Coronary artery (tissue), 2 donors: ENCODE data around the gene TGFBR3L.
"Not testable (repeated sequence)": the region's sequence is repeated elsewhere in the genome, so short reads cannot be mapped to it uniquely, and the experiment has no call there.

Experiments
- DNase-seq: peaks from one replicate; pipeline ENCODE4 v3.0.0-alpha.2; 2017; ENCODE audit warnings: low spot score
- H3K27ac ChIP-seq, 2 donors: fragments of 200-600 bp; sonication (generic); one replicate each; pipeline ENCODE4 v1.5.1; 2016 to 2019
- H3K4me3 ChIP-seq: fragments of 200-600 bp; sonication (generic); 2 replicates; pipeline ENCODE4 v1.5.1; 2016; ENCODE audit warnings: mild to moderate bottlenecking, moderate library complexity
- CTCF ChIP-seq: fragments of 200-600 bp; sonication (generic); IDR thresholded peaks from one replicate; pipeline ENCODE4 v1.5.1; 2019; ENCODE audit warnings: antibody characterized with exemption

The TGFBR3L gene

GRCh38 chr19:7888826-7889217 is 25.8 kb upstream of the TGFBR3L start:
- H3K4me3 ChIP-seq = peak overlapping the region; percentile 62
- no peak for TF ChIP-seq CTCF
- H3K27ac ChIP-seq = no peak overlapping the region
- DNase-seq = no peak

- H3K27ac ChIP-seq, H3K4me3 ChIP-seq, DNase-seq: not testable (repeated sequence)
Measured at GRCh38 chr19:7893362-7894101, 21.1 kb upstream of the TGFBR3L start.

- H3K27ac ChIP-seq = no peak overlapping the region
- no peak for TF ChIP-seq CTCF
- DNase-seq = no peak
- no peak overlapping the region for H3K4me3 ChIP-seq
Measured at GRCh38 chr19:7894612-7895309, 19.9 kb upstream of the TGFBR3L start.

GRCh38 chr19:7895565-7895964 is 19.1 kb upstream of the TGFBR3L start:
- no peak for DNase-seq
- Histone ChIP-seq H3K4me3 (no peak overlapping the region), H3K27ac (no peak overlapping the region)
- no peak for TF ChIP-seq CTCF

GRCh38 chr19:7897292-7897691 is 17.3 kb upstream of the TGFBR3L start:
- no peak overlapping the region for H3K4me3 ChIP-seq
- DNase-seq = no peak
- H3K27ac ChIP-seq = no peak overlapping the region
- no peak for TF ChIP-seq CTCF

- DNase-seq = no peak
- no peak for TF ChIP-seq CTCF
- H3K27ac ChIP-seq = no peak overlapping the region
Measured at GRCh38 chr19:7898967-7899366, 15.7 kb upstream of the TGFBR3L start.

GRCh38 chr19:7899751-7900378 is 14.8 kb upstream of the TGFBR3L start:
- DNase-seq = no peak
- no peak overlapping the region for H3K4me3 ChIP-seq
- no peak for TF ChIP-seq CTCF
- no peak overlapping the region for H3K27ac ChIP-seq

More at GRCh38 chr19:7898967-7899366, 15.7 kb upstream of the TGFBR3L start:
- no peak overlapping the region for H3K4me3 ChIP-seq
